ENCODE data around the gene PLAAT3.

GRCh38 chr11:63619967-63620366 is 5.7 kb upstream of the PLAAT3 start:
- TF ChIP-seq SP1 (IDR thresholded peaks at IDR 0.05), result no peak
- TF ChIP-seq, protein P1, sequence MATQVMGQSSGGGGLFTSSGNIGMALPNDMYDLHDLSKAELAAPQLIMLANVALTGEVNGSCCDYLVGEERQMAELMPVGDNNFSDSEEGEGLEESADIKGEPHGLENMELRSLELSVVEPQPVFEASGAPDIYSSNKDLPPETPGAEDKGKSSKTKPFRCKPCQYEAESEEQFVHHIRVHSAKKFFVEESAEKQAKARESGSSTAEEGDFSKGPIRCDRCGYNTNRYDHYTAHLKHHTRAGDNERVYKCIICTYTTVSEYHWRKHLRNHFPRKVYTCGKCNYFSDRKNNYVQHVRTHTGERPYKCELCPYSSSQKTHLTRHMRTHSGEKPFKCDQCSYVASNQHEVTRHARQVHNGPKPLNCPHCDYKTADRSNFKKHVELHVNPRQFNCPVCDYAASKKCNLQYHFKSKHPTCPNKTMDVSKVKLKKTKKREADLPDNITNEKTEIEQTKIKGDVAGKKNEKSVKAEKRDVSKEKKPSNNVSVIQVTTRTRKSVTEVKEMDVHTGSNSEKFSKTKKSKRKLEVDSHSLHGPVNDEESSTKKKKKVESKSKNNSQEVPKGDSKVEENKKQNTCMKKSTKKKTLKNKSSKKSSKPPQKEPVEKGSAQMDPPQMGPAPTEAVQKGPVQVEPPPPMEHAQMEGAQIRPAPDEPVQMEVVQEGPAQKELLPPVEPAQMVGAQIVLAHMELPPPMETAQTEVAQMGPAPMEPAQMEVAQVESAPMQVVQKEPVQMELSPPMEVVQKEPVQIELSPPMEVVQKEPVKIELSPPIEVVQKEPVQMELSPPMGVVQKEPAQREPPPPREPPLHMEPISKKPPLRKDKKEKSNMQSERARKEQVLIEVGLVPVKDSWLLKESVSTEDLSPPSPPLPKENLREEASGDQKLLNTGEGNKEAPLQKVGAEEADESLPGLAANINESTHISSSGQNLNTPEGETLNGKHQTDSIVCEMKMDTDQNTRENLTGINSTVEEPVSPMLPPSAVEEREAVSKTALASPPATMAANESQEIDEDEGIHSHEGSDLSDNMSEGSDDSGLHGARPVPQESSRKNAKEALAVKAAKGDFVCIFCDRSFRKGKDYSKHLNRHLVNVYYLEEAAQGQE (IDR thresholded peaks at IDR 0.05), result no peak
- TF ChIP-seq CTCF (IDR thresholded peaks at IDR 0.05; ENCODE audit: low read depth, low read length, missing input control), result no peak
- no peak for TF ChIP-seq GABPA (IDR thresholded peaks at IDR 0.05 in 1 of 2, conservative IDR thresholded peaks at IDR 0.05 in 1 of 2)
- TF ChIP-seq, protein P2, sequence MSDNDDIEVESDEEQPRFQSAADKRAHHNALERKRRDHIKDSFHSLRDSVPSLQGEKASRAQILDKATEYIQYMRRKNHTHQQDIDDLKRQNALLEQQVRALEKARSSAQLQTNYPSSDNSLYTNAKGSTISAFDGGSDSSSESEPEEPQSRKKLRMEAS (IDR thresholded peaks at IDR 0.05), result no peak
- TF ChIP-seq NR2F2 (IDR thresholded peaks at IDR 0.05), result no peak
- TF ChIP-seq TAF1 (conservative IDR thresholded peaks at IDR 0.05), result no peak
- no peak for TF ChIP-seq JUND (IDR thresholded peaks at IDR 0.05)
- TF ChIP-seq YY1 (IDR thresholded peaks at IDR 0.05), result no peak
- TF ChIP-seq, protein P3, sequence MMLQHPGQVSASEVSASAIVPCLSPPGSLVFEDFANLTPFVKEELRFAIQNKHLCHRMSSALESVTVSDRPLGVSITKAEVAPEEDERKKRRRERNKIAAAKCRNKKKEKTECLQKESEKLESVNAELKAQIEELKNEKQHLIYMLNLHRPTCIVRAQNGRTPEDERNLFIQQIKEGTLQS (IDR thresholded peaks at IDR 0.05), result no peak
- no peak for TF ChIP-seq RAD21 (IDR thresholded peaks at IDR 0.05)
- TF ChIP-seq, protein P4, sequence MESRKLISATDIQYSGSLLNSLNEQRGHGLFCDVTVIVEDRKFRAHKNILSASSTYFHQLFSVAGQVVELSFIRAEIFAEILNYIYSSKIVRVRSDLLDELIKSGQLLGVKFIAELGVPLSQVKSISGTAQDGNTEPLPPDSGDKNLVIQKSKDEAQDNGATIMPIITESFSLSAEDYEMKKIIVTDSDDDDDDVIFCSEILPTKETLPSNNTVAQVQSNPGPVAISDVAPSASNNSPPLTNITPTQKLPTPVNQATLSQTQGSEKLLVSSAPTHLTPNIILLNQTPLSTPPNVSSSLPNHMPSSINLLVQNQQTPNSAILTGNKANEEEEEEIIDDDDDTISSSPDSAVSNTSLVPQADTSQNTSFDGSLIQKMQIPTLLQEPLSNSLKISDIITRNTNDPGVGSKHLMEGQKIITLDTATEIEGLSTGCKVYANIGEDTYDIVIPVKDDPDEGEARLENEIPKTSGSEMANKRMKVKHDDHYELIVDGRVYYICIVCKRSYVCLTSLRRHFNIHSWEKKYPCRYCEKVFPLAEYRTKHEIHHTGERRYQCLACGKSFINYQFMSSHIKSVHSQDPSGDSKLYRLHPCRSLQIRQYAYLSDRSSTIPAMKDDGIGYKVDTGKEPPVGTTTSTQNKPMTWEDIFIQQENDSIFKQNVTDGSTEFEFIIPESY (IDR thresholded peaks at IDR 0.05), result no peak

Measured in liver (tissue), 3 donors.